Sigmoid colon (tissue), 3 donors: Measurements from ENCODE around the gene NUMB.

ENCODE experiments used
- POLR2A ChIP-seq, 2 donors: fragments of 450-650 bp; IDR thresholded peaks; one replicate each; pipeline ENCODE4 v1.6.1; 2016; ENCODE audit warnings: antibody characterized with exemption in 2 of 2, mild to moderate bottlenecking in 2 of 2, moderate library complexity in 2 of 2
- TF ChIP-seq, protein P1 (sequence below), 4 experiments: fragments of 450-650 bp in 3 of 4; fragments of 200-600 bp in 1 of 4; IDR thresholded peaks; one replicate each; pipeline ENCODE4 v1.5.1; 2016 to 2019; ENCODE audit warnings: antibody characterized with exemption in 4 of 4, mild to moderate bottlenecking in 3 of 4, moderate library complexity in 2 of 4

DNA sequence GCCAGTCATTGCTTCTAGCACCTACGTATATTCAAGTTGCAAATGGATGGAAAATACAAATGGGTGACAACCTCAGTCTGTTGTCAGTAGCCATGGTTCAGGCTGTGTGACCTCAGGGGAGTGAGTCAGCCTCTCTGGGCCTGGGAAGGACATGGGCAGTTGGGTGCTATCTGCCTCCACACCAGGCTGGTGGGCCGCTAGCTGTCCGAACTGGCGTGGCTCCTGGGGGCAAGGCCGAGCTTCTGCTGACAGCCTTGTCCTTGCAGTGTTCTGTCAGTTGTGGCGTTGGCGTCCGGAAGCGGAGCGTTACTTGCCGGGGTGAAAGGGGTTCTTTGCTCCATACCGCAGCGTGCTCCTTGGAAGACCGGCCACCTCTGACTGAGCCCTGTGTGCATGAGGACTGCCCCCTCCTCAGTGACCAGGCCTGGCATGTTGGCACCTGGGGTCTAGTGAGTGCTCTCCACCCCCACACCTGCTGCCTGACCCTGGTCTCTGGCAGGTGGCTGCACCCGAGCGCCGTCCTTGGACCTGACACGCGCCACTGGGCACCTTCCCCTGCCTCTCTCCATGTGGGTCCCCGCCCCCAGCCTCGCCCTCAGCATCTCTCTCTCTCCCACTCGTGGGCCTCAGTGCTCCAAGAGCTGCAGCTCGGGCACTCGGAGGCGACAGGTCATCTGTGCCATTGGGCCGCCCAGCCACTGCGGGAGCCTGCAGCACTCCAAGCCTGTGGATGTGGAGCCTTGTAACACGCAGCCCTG is 203.9 kb downstream of the NUMB start:
- TF ChIP-seq, protein P1, sequence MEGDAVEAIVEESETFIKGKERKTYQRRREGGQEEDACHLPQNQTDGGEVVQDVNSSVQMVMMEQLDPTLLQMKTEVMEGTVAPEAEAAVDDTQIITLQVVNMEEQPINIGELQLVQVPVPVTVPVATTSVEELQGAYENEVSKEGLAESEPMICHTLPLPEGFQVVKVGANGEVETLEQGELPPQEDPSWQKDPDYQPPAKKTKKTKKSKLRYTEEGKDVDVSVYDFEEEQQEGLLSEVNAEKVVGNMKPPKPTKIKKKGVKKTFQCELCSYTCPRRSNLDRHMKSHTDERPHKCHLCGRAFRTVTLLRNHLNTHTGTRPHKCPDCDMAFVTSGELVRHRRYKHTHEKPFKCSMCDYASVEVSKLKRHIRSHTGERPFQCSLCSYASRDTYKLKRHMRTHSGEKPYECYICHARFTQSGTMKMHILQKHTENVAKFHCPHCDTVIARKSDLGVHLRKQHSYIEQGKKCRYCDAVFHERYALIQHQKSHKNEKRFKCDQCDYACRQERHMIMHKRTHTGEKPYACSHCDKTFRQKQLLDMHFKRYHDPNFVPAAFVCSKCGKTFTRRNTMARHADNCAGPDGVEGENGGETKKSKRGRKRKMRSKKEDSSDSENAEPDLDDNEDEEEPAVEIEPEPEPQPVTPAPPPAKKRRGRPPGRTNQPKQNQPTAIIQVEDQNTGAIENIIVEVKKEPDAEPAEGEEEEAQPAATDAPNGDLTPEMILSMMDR (IDR thresholded peaks at IDR 0.05), result no peak
- TF ChIP-seq POLR2A (IDR thresholded peaks at IDR 0.05), result no peak
